GM12801 (cell line): Measurements from ENCODE around the gene PCGF3.

Source experiments
- CTCF ChIP-seq: IDR thresholded peaks from one replicate; pipeline ENCODE4 v1.5.1; 2011; ENCODE audit warnings: control low read depth; ENCODE audit not compliant: insufficient read length; ENCODE audit errors: extremely low read depth

PCGF3 gene

GRCh38 chr4:747546-748170 is 42.0 kb downstream of the PCGF3 start:
- TF ChIP-seq CTCF: no peak

GRCh38 chr4:748461-748860 is 42.8 kb downstream of the PCGF3 start:
- no peak for TF ChIP-seq CTCF

- no peak for TF ChIP-seq CTCF
Observed at GRCh38 chr4:749698-750666, 44.4 kb downstream of the PCGF3 start.

- TF ChIP-seq CTCF: no peak
Observed at GRCh38 chr4:751676-752075, 46.0 kb downstream of the PCGF3 start.

GRCh38 chr4:752196-752861 is 46.7 kb downstream of the PCGF3 start:
- TF ChIP-seq CTCF: no peak

- TF ChIP-seq CTCF: no peak
Observed at GRCh38 chr4:754221-755120, 48.8 kb downstream of the PCGF3 start.
